Measurements from ENCODE around the gene PRRX2. TPM values are rescaled to one million over a fixed set of nuclear protein-coding genes. Genes with fewer than 3 reads are reported as not detected.

PRRX2 gene
- total RNA-seq, 1 experiment from 2014 or later = not detected

DNA sequence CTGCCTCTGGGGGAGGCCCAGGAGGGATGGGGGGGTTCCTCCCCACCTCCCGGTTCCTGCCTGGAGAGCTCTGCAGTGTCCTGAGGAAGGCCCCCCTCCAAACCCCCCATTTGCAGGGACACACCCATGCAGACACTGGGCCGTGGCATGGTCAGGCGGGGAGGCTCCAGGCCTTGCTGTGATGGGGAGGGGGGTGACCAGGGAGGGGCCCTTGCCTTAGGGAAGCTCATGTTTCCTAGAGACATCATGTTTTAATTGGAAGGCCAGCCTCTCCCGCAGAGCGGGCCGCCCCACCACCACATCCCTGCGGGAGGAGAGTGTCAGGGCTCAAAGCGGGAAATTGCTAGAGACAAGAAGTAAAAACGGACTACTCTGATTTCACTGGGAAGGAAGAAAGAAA lies 12.0 kb downstream of the PRRX2 start:
- DNase-seq (ENCODE audit: low read depth) = no peak

DNA sequence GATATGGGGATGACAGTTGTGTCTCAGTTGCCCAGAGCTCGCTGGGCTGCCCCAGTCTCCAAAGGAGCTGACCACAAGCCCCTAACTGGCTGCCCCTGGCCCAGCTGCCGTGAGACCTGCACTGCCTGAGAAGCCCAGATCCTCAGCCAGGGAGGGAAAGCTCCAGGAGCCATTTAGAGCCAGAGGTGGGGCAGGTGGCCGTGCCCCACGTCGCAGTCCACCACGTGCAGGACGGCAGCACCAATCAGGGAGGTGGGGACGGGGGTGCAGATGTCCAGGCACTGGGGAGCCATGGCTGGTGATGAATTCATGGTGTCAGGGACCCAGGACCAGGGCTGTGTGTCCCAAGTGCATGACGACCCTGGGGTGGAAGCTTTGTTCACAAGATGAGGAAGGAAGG lies 13.4 kb downstream of the PRRX2 start:
- no peak for DNase-seq (ENCODE audit: low read depth)

DNA sequence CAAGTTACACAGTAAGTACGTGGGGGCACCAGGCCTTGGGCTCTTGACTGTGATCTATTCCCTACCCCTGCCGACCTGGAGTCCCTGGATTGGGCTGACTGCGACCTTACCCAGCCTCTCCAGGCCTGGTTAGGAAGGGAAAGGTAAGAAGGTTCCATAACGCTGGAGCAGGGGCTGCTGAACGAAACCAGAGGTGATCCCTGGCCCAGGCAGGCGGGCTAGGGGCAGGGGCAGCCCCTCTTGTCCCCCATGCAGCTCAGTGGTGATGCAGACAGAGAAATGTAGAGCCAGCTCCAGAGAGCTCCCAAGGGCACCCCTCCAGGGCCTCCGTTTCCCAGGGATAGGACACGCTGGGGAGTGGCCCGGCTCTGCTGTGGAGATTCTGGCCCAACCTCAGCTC lies 14.1 kb downstream of the PRRX2 start:
- DNase-seq (ENCODE audit: low read depth) = no peak

- DNase-seq (ENCODE audit: low read depth) = no peak
Measured at GRCh38 chr9:129681924-129682323, 16.5 kb downstream of the PRRX2 start.

DNA sequence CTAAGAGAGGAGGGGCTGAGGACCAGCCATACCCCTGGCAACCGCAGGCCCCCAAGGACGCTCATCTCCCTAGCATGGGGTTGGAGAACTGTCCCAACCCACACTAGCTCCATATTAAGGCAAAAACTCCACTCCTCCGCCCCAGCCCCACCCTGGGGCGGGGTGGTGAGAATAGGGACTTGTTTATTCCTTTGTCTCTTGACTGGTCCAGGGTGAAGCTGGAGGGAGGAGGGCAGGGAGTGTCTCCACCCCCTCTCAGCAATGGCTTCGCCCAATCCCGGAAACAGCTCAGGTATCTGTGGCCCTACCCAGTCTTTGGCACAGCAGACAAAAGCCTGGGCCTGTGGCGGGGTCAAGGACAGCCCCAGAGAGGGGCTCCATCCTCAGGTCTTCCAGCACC lies 16.9 kb downstream of the PRRX2 start:
- DNase-seq (ENCODE audit: low read depth) = no peak

DNA sequence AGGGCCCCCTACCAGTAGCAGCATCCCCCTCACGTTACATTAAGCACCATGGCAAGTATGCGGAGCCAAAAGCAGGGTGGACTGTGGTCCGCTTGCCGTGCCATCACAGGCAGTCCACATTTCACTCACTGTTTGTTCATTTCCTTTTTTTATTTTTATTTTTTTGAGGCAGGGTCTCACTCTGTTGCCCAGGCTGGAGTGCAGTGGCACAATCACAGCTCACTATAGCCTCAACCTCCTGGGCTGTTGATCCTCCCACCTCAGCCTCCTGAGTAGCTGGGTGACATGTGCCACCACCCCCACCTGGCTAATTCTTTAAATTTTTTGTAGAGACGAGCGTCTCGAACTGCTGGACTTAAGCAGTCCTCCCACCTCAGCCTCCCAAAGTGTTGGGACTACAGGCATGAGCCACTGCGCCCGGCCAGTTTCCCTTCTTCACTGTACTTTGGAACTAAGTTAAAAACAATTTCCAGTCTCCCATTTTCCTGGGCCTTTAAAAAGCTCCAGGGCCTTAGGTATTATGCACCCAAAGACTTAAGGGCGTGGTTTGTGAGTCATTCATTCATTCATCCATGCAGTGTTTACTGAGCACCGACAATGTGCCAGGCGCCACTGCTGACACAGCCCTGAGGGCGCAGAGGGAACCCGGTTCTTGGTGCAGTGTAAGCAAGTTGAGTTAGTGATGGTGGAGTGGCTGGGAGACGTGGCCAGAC lies 19.9 kb downstream of the PRRX2 start:
- no peak for DNase-seq (ENCODE audit: low read depth)

- no peak for DNase-seq (ENCODE audit: low read depth)
Measured at GRCh38 chr9:129685933-129686259, 20.4 kb downstream of the PRRX2 start.

- no peak for DNase-seq (ENCODE audit: low read depth)
Measured at GRCh38 chr9:129686736-129687135, 21.3 kb downstream of the PRRX2 start.

GRCh38 chr9:129687391-129687790 lies 21.9 kb downstream of the PRRX2 start:
- no peak for DNase-seq (ENCODE audit: low read depth)

GRCh38 chr9:129688285-129689043 lies 23.0 kb downstream of the PRRX2 start:
- DNase-seq (ENCODE audit: low read depth) = no peak

DNA sequence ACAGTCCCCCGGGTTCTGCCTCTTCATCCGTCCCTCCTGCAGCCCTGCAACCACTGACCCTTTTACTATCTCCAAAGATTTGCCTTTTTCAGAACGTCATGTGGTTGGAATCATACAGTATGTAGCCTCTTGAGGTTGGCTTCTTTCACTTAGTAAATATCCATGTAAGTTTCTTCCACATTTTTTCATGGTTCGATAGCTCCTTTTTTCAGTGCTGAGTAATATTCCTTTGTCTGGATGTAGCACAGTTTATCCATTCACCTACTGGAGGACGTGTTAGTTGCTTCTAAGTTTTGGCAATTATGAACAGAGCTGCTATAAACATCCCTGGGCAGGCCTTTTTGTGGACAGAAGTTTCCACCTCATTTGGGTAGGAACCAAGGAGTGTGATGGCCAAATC lies 27.1 kb downstream of the PRRX2 start:
- no peak for DNase-seq (ENCODE audit: low read depth)

DNA sequence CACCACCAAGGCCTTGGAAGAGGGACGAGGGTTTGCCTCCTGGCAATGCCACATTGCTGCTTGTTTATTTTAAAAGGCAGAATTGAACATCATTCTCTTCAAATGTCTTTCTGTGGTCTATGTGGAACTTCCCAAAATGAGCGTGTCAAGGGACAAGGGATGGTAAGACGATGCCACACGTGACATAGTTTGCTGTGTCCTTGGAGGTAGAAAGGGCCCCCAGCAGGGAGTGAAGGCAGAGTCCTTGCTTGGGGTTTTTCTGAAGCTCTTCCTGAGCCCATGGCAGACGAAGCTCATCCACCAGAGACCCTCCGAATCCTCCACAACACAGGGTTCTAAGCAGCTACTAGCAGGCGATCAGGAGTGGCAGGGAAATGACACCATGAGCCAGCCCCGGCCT lies 28.3 kb downstream of the PRRX2 start:
- DNase-seq (ENCODE audit: low read depth) = no peak

DNA sequence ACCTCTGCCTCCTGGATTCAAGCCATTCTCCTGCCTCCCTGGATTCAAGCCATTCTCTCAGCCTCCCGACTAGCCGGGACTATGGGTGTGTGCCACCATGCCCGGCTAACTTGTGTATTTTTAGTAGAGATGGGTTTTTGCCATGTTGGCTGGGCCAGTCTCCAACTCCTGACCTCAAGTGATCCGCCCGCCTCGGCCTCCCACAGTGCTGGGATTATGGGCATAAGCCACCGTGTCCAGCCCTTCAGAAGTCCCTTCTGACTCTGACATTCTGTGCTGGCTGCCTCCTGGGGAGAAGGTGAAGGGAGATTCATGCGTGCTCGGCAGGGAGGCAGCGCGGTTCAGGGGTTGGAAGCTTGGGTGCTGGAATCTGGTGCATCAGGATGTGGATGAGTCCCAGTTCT lies 28.8 kb downstream of the PRRX2 start:
- DNase-seq (ENCODE audit: low read depth) = no peak

DNA sequence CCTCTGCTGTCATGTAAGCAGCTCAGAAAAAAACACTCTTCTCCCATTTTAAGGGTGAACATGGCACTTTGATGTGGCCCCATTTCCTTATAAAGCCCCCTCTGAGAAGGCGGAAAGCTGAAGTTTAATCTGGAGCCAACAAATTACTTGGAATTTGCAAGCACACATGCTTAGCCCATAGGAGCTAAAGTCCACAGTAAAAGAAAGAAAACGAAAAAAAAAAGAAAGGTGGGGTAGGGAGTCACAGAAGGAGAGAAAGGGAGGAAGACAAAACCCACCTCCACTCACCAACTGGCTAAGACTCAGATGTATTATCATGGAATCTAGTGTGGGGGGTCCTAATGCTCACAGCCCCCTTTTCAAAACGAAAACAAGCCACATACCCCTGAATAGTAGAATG lies 30.4 kb downstream of the PRRX2 start:
- DNase-seq (ENCODE audit: low read depth) = no peak

DNA sequence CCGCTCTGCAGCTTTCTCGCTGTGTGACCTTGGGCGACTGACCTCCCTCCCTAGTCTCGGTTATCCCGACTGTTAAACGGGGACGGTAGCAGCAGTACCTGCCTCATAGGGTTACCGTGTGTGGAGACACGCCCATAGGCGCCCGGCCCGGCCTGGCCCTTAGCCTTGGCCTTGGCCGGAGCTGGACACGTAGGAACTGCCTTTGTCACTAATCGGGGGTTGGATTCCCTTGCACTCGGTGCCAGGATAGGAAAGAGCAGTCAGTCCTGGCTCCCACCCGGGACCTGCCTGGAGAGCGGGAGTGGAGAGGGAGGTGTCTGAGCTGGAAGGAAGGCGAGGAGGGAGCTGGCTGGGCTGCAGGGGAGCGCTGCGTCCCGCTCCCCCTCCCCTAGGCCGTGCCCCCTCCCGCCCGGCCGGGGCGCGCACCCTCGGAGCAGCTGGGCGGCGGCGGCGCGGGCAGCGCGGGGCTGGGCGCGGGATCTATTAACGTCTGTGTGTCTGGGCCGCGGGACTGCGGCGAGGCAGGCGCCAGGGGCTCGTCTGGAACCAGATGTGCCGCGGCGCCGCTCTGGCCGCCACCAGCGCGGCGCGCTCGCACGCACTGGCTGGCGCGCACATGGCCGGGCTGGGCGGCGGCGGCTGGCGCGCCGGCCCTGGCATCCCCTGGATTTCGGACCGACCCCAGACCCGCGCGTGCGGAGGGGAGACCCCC lies 31.7 kb downstream of the PRRX2 start:
- peak; percentile 31 for DNase-seq (ENCODE audit: low read depth)

GRCh38 chr9:129697656-129698253 lies 32.3 kb downstream of the PRRX2 start:
- DNase-seq (ENCODE audit: low read depth) = peak; percentile 48

GRCh38 chr9:129698254-129698757 lies 32.9 kb downstream of the PRRX2 start:
- no peak for DNase-seq (ENCODE audit: low read depth)

DNA sequence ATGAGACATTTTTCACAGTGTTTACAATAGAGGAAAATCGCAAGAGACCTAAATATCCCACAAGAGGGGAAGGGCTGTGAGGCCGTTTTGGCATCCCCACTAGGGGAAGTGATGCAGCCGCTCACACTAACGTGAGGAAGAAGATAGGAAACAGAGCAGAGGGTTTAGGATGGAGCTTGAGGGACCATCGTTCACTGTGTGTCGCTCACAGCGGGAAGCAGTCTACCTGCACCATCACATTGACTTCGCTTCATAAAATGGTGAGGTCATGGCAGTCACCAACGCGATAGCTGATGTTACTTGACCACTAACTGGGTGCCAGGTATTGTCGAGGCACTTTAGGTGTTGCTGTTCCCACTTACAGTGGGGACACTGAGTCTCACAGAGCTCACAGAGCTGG lies 35.6 kb downstream of the PRRX2 start:
- DNase-seq (ENCODE audit: low read depth) = no peak

DNA sequence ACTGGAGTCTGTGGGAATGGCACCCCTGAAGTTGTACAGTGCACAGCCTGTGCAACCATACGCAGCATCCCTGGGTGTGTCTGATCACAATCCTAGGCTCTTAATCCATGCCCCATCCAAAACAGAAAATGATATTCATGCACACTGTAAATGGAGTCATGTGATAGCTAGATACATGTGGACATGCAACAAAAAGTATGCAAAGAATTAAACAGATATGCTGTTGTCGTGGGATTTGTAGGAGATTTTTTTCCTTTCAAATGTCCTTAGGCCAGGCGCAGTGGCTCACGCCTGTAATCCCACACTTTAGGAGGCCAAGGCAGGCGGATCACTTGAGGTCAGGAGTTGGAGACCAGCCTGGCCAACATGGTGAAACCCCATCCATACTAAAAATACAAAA lies 36.1 kb downstream of the PRRX2 start:
- DNase-seq (ENCODE audit: low read depth) = no peak

- DNase-seq (ENCODE audit: low read depth) = peak; percentile 80
Measured at GRCh38 chr9:129702589-129703520, 37.4 kb downstream of the PRRX2 start.

Data from LHCN-M2 (cell line).